GM23248 (cell line): ENCODE data around the gene CCDC171.

ENCODE experiments used
- EZH2 ChIP-seq: fragments of 200-600 bp; sonication (generic); IDR thresholded peaks from 2 replicates; pipeline ENCODE4 v1.6.1; 2018; ENCODE audit warnings: antibody characterized with exemption, mild to moderate bottlenecking; ENCODE audit not compliant: insufficient read depth, poor library complexity, severe bottlenecking
- EZH2phosphoT487 ChIP-seq: fragments of 200-600 bp; sonication (generic); IDR thresholded peaks from 2 replicates; pipeline ENCODE4 v1.6.1; 2018; ENCODE audit warnings: antibody characterized with exemption, moderate library complexity, mild to moderate bottlenecking, low read depth; ENCODE audit not compliant: insufficient read depth

GRCh38 chr9:15714746-15715145 is 161.9 kb downstream of the CCDC171 start:
- no peak for TF ChIP-seq EZH2phosphoT487
- no peak for TF ChIP-seq EZH2
